Measurements from ENCODE around the gene HPS1.
A peak's percentile ranks its signal among the peaks of the same experiment; 100 is the strongest.

Gene HPS1

GRCh38 chr10:98432330-98432729 is 14.4 kb downstream of the HPS1 start:
- no peaks in the 10 kb centered on the region for H3K4me1 Mint-ChIP-seq (ENCODE audit: low read depth)
- H3K9me3 Mint-ChIP-seq = peaks cover 10% of the 10 kb centered on the region
- H3K4me3 Mint-ChIP-seq = no peak overlapping the region
- DNase-seq (ENCODE audit: low spot score) = no peak
- H3K27me3 Mint-ChIP-seq (ENCODE audit: low read depth) = no peaks in the 10 kb centered on the region
- no peak overlapping the region for H3K27ac Mint-ChIP-seq
- H3K36me3 Mint-ChIP-seq (ENCODE audit: low read depth) = peaks cover 56% of the 10 kb centered on the region

GRCh38 chr10:98431016-98431415 is 15.7 kb downstream of the HPS1 start:
- Mint-ChIP-seq H3K9me3 (peaks cover 10% of the 10 kb centered on the region), H3K27me3 (ENCODE audit: low read depth) (no peaks in the 10 kb centered on the region), H3K4me1 (ENCODE audit: low read depth) (no peaks in the 10 kb centered on the region), H3K4me3 (no peak overlapping the region), H3K27ac (no peak overlapping the region), H3K36me3 (ENCODE audit: low read depth) (peaks cover 55% of the 10 kb centered on the region)
- DNase-seq (ENCODE audit: low spot score) = no peak

GRCh38 chr10:98430427-98430826 is 16.3 kb downstream of the HPS1 start:
- no peaks in the 10 kb centered on the region for H3K27me3 Mint-ChIP-seq (ENCODE audit: low read depth)
- DNase-seq (ENCODE audit: low spot score) = no peak
- H3K4me1 Mint-ChIP-seq (ENCODE audit: low read depth) = no peaks in the 10 kb centered on the region
- peaks cover 50% of the 10 kb centered on the region for H3K36me3 Mint-ChIP-seq (ENCODE audit: low read depth)
- peaks cover 10% of the 10 kb centered on the region for H3K9me3 Mint-ChIP-seq
- H3K27ac Mint-ChIP-seq = no peak overlapping the region
- H3K4me3 Mint-ChIP-seq = no peak overlapping the region

GRCh38 chr10:98429320-98430072 is 17.2 kb downstream of the HPS1 start:
- Mint-ChIP-seq H3K9me3 (peaks cover 10% of the 10 kb centered on the region), H3K27me3 (ENCODE audit: low read depth) (no peaks in the 10 kb centered on the region), H3K27ac (no peak overlapping the region), H3K4me3 (no peak overlapping the region), H3K36me3 (ENCODE audit: low read depth) (peaks cover 41% of the 10 kb centered on the region), H3K4me1 (ENCODE audit: low read depth) (no peaks in the 10 kb centered on the region)
- no peak for DNase-seq (ENCODE audit: low spot score)

- Mint-ChIP-seq H3K4me3 (no peak overlapping the region), H3K27me3 (ENCODE audit: low read depth) (no peaks in the 10 kb centered on the region), H3K9me3 (peaks cover 4% of the 10 kb centered on the region), H3K36me3 (ENCODE audit: low read depth) (peaks cover 24% of the 10 kb centered on the region), H3K4me1 (ENCODE audit: low read depth) (no peaks in the 10 kb centered on the region), H3K27ac (no peak overlapping the region)
- no peak for DNase-seq (ENCODE audit: low spot score)
Measured at GRCh38 chr10:98427011-98427515, 19.7 kb downstream of the HPS1 start.

- Mint-ChIP-seq H3K27ac (no peak overlapping the region), H3K9me3 (no peaks in the 10 kb centered on the region), H3K4me1 (ENCODE audit: low read depth) (no peaks in the 10 kb centered on the region), H3K36me3 (ENCODE audit: low read depth) (peaks cover 16% of the 10 kb centered on the region), H3K4me3 (no peak overlapping the region), H3K27me3 (ENCODE audit: low read depth) (no peaks in the 10 kb centered on the region)
- DNase-seq (ENCODE audit: low spot score) = peak; percentile 18
Measured at GRCh38 chr10:98425511-98426352, 21.0 kb downstream of the HPS1 start.

- Mint-ChIP-seq H3K27me3 (ENCODE audit: low read depth) (no peaks in the 10 kb centered on the region), H3K4me3 (no peak overlapping the region), H3K36me3 (ENCODE audit: low read depth) (peaks cover 16% of the 10 kb centered on the region), H3K9me3 (no peaks in the 10 kb centered on the region), H3K27ac (no peak overlapping the region), H3K4me1 (ENCODE audit: low read depth) (no peaks in the 10 kb centered on the region)
- no peak for DNase-seq (ENCODE audit: low spot score)
Measured at GRCh38 chr10:98424295-98425254, 22.2 kb downstream of the HPS1 start.

- Mint-ChIP-seq H3K36me3 (ENCODE audit: low read depth) (peaks cover 19% of the 10 kb centered on the region), H3K4me3 (no peak overlapping the region), H3K4me1 (ENCODE audit: low read depth) (no peaks in the 10 kb centered on the region), H3K27ac (no peak overlapping the region), H3K9me3 (no peaks in the 10 kb centered on the region), H3K27me3 (ENCODE audit: low read depth) (no peaks in the 10 kb centered on the region)
- no peak for DNase-seq (ENCODE audit: low spot score)
Measured at GRCh38 chr10:98423691-98424120, 23.0 kb downstream of the HPS1 start.

- no peak overlapping the region for H3K27ac Mint-ChIP-seq
- H3K36me3 Mint-ChIP-seq (ENCODE audit: low read depth) = peaks cover 16% of the 10 kb centered on the region
- no peak for DNase-seq (ENCODE audit: low spot score)
- H3K4me1 Mint-ChIP-seq (ENCODE audit: low read depth) = no peaks in the 10 kb centered on the region
- no peaks in the 10 kb centered on the region for H3K27me3 Mint-ChIP-seq (ENCODE audit: low read depth)
- H3K9me3 Mint-ChIP-seq = no peaks in the 10 kb centered on the region
- no peak overlapping the region for H3K4me3 Mint-ChIP-seq
Measured at GRCh38 chr10:98422182-98422581, 24.6 kb downstream of the HPS1 start.

- peaks cover 21% of the 10 kb centered on the region for H3K36me3 Mint-ChIP-seq (ENCODE audit: low read depth)
- H3K27me3 Mint-ChIP-seq (ENCODE audit: low read depth) = no peaks in the 10 kb centered on the region
- no peaks in the 10 kb centered on the region for H3K9me3 Mint-ChIP-seq
- no peak for DNase-seq (ENCODE audit: low spot score)
- H3K4me3 Mint-ChIP-seq = no peak overlapping the region
- H3K4me1 Mint-ChIP-seq (ENCODE audit: low read depth) = peaks cover under 1% of the 10 kb centered on the region
- no peak overlapping the region for H3K27ac Mint-ChIP-seq
Measured at GRCh38 chr10:98420786-98421185, 25.9 kb downstream of the HPS1 start.

GRCh38 chr10:98419469-98420261 is 27.1 kb downstream of the HPS1 start:
- peaks cover 10% of the 10 kb centered on the region for H3K4me1 Mint-ChIP-seq (ENCODE audit: low read depth)
- no peak overlapping the region for H3K27ac Mint-ChIP-seq
- DNase-seq (ENCODE audit: low spot score) = no peak
- no peaks in the 10 kb centered on the region for H3K27me3 Mint-ChIP-seq (ENCODE audit: low read depth)
- H3K9me3 Mint-ChIP-seq = no peaks in the 10 kb centered on the region
- H3K36me3 Mint-ChIP-seq (ENCODE audit: low read depth) = peaks cover 23% of the 10 kb centered on the region
- no peak overlapping the region for H3K4me3 Mint-ChIP-seq

GRCh38 chr10:98418665-98419468 is 27.9 kb downstream of the HPS1 start:
- H3K4me3 Mint-ChIP-seq = no peak overlapping the region
- H3K4me1 Mint-ChIP-seq (ENCODE audit: low read depth) = peaks cover 15% of the 10 kb centered on the region
- peak overlapping the region; percentile 26 for H3K27ac Mint-ChIP-seq
- no peak for DNase-seq (ENCODE audit: low spot score)
- no peaks in the 10 kb centered on the region for H3K9me3 Mint-ChIP-seq
- H3K36me3 Mint-ChIP-seq (ENCODE audit: low read depth) = peaks cover 23% of the 10 kb centered on the region
- no peaks in the 10 kb centered on the region for H3K27me3 Mint-ChIP-seq (ENCODE audit: low read depth)

All from T-helper 2 cell treated with Interferon-gamma antibody and Interleukin-4, amounts not matched to agents 5 μg/mL and 100 μg/mL, for 36 hours (primary cell).